ENCODE results near the gene ZEB2. TPM values are rescaled to one million over a fixed set of nuclear protein-coding genes. Genes with fewer than 3 reads are reported as not detected.

Gene ZEB2
- total RNA-seq, 1 donor from 2014 or later, result 106 TPM

DNA sequence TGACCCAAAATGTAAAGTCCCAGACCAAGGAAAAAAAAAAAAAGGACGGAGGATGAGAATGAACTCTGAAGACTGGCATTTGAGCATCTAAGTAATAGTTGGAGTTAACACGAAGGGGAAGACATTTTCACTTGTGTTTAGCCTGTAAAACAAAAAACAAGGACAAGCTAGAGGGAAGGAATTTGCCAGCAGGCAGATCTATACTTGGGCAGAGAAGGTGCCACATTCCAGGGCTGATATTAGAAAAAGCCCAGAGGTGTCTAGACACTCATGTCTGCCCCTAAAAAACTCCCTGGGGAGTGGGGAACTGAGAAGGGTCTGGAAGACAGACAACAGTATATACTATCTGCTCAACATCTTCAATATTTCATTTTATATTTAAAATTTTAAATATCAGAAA lies 171.1 kb downstream of the ZEB2 start:
- Histone ChIP-seq H3K9ac (no peak overlapping the region), H3K27ac (peak overlapping the region; percentile 18), H3K36me3 (no peaks in the 10 kb centered on the region), H3K4me2 (no peak overlapping the region), H3K4me1 (peaks cover 33% of the 10 kb centered on the region), H2AFZ (replicated peaks) (peak overlapping the region; percentile 30), H4K20me1 (ENCODE audit: low read depth) (no peaks in the 10 kb centered on the region), H3F3A (ENCODE audit: low read depth) (peaks cover 20% of the 10 kb centered on the region), H3K4me3 (no peak overlapping the region), H3K27me3 (no peaks in the 10 kb centered on the region), H3K9me3 (ENCODE audit: low read depth) (no peaks in the 10 kb centered on the region), H3K79me2 (ENCODE audit: low read depth) (no peaks in the 10 kb centered on the region)
- TF ChIP-seq EZH2phosphoT487 (IDR thresholded peaks at IDR 0.05), result no peak
- Mint-ChIP-seq H3K27ac (no peak overlapping the region), H3K4me3 (no peak overlapping the region), H3K27me3 (ENCODE audit: insufficient read depth, low read depth) (no peaks in the 10 kb centered on the region), H3K4me1 (peaks cover 42% of the 10 kb centered on the region), H3K36me3 (no peaks in the 10 kb centered on the region), H3K9me3 (peaks cover 6% of the 10 kb centered on the region)
- no peak for DNase-seq (ENCODE audit: low spot score)

DNA sequence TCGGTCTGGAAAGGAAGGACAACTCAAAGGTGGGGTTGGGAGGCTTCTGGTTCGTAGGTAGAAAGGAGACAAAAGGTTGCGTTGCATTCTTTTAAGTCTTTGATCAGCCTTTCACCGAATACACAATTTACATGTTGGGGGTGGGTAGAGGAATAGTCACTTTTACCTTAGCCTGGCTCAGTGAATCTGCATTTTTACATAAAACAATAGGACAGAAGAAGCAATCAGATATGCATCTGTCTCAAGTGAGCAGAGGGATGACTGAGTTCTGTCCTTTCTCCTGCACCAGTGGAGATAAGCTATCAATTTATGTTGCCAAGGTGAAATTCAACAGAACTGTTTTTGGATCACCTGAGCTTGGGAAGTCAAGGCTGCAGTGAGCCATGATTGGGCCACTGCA lies 173.7 kb downstream of the ZEB2 start:
- peaks cover 6% of the 10 kb centered on the region for H3K9me3 Mint-ChIP-seq
- no peak overlapping the region for H3K9ac ChIP-seq
- no peaks in the 10 kb centered on the region for H3K27me3 ChIP-seq
- peak overlapping the region; percentile 54 for H3K27ac Mint-ChIP-seq
- no peak overlapping the region for H3K4me3 Mint-ChIP-seq
- DNase-seq (ENCODE audit: low spot score), result no peak
- peaks cover 20% of the 10 kb centered on the region for H3F3A ChIP-seq (ENCODE audit: low read depth)
- H3K36me3 ChIP-seq, result no peaks in the 10 kb centered on the region
- H3K4me1 ChIP-seq, result peaks cover 30% of the 10 kb centered on the region
- no peaks in the 10 kb centered on the region for H3K9me3 ChIP-seq (ENCODE audit: low read depth)
- TF ChIP-seq EZH2phosphoT487 (IDR thresholded peaks at IDR 0.05), result no peak
- TF ChIP-seq, protein P1, sequence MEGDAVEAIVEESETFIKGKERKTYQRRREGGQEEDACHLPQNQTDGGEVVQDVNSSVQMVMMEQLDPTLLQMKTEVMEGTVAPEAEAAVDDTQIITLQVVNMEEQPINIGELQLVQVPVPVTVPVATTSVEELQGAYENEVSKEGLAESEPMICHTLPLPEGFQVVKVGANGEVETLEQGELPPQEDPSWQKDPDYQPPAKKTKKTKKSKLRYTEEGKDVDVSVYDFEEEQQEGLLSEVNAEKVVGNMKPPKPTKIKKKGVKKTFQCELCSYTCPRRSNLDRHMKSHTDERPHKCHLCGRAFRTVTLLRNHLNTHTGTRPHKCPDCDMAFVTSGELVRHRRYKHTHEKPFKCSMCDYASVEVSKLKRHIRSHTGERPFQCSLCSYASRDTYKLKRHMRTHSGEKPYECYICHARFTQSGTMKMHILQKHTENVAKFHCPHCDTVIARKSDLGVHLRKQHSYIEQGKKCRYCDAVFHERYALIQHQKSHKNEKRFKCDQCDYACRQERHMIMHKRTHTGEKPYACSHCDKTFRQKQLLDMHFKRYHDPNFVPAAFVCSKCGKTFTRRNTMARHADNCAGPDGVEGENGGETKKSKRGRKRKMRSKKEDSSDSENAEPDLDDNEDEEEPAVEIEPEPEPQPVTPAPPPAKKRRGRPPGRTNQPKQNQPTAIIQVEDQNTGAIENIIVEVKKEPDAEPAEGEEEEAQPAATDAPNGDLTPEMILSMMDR (IDR thresholded peaks at IDR 0.05), result no peak
- no peak for TF ChIP-seq EZH2 (IDR thresholded peaks at IDR 0.05)
- H3K36me3 Mint-ChIP-seq, result no peaks in the 10 kb centered on the region
- no peaks in the 10 kb centered on the region for H4K20me1 ChIP-seq (ENCODE audit: low read depth)
- H3K27me3 Mint-ChIP-seq (ENCODE audit: insufficient read depth, low read depth), result no peaks in the 10 kb centered on the region
- peaks cover 21% of the 10 kb centered on the region for H3K4me1 Mint-ChIP-seq
- H3K4me2 ChIP-seq, result no peak overlapping the region
- no peak overlapping the region for H3K4me3 ChIP-seq
- no peaks in the 10 kb centered on the region for H3K79me2 ChIP-seq (ENCODE audit: low read depth)
- no peak overlapping the region for H3K27ac ChIP-seq
- H2AFZ ChIP-seq (replicated peaks), result no peak overlapping the region

DNA sequence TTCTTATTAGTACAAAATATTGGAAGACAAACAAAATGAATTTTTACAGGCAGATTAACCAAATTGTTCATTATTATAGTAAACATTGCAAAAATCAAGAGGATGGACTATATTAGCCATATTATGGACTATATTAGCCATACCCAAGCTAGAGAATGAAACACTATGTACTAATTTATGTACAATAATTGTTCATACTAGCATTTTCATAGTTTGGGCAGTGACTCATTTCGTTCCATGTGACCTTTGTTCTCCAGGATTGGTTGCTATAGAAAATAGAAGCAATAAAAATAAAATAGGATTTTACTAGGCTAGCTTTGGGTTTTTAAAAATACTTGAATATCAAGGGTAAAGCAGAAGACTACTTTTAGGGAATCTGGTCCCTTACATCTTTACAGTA lies 176.8 kb downstream of the ZEB2 start:
- Histone ChIP-seq H3K4me3 (no peak overlapping the region), H3K36me3 (no peaks in the 10 kb centered on the region)

DNA sequence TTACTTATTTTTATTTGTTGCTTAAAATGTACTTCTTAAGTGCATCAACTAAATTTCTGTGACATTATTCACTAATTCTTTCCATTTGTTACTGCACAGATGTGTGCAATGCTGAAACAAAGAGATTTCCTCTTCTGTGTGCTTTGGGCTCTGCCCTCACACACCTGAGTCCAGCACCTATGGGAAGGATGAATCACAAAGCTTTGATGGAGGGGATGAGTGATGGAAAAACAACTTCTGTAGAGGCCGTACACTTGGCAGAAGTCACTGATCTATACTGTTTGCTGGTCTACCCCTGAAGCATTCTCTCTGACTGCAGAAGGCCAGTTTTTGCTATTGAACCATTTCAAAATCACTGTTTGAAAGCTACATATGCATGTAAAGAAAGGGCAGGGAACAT lies 178.4 kb downstream of the ZEB2 start:
- no peak overlapping the region for H3K4me3 Mint-ChIP-seq

More for the DNA sequence above, 176.8 kb downstream of the ZEB2 start:
- H3K27ac Mint-ChIP-seq, result no peak overlapping the region
- Histone ChIP-seq H3F3A (ENCODE audit: low read depth) (no peaks in the 10 kb centered on the region), H2AFZ (replicated peaks) (no peak overlapping the region), H3K4me2 (no peak overlapping the region), H3K27me3 (no peaks in the 10 kb centered on the region), H3K9ac (no peak overlapping the region), H3K27ac (no peak overlapping the region), H4K20me1 (ENCODE audit: low read depth) (no peaks in the 10 kb centered on the region), H3K79me2 (ENCODE audit: low read depth) (no peaks in the 10 kb centered on the region), H3K9me3 (ENCODE audit: low read depth) (no peaks in the 10 kb centered on the region), H3K4me1 (peaks cover 4% of the 10 kb centered on the region)
- H3K27me3 Mint-ChIP-seq (ENCODE audit: insufficient read depth, low read depth), result no peaks in the 10 kb centered on the region
- no peaks in the 10 kb centered on the region for H3K4me1 Mint-ChIP-seq
- no peaks in the 10 kb centered on the region for H3K36me3 Mint-ChIP-seq
- TF ChIP-seq EZH2 (IDR thresholded peaks at IDR 0.05) (no peak), EZH2phosphoT487 (IDR thresholded peaks at IDR 0.05) (no peak)
- peaks cover 6% of the 10 kb centered on the region for H3K9me3 Mint-ChIP-seq
- DNase-seq (ENCODE audit: low spot score), result no peak
- no peak overlapping the region for H3K4me3 Mint-ChIP-seq

More for the DNA sequence above, 178.4 kb downstream of the ZEB2 start:
- Histone ChIP-seq H3K79me2 (ENCODE audit: low read depth) (no peaks in the 10 kb centered on the region), H2AFZ (replicated peaks) (no peak overlapping the region), H3K9me3 (ENCODE audit: low read depth) (no peaks in the 10 kb centered on the region), H3K4me3 (no peak overlapping the region), H3K9ac (no peak overlapping the region), H3K27me3 (no peaks in the 10 kb centered on the region), H3K4me2 (no peak overlapping the region), H3F3A (ENCODE audit: low read depth) (no peaks in the 10 kb centered on the region), H3K27ac (no peak overlapping the region), H4K20me1 (ENCODE audit: low read depth) (no peaks in the 10 kb centered on the region), H3K36me3 (no peaks in the 10 kb centered on the region), H3K4me1 (no peaks in the 10 kb centered on the region)
- TF ChIP-seq EZH2 (IDR thresholded peaks at IDR 0.05), result no peak
- TF ChIP-seq, protein P1 (IDR thresholded peaks at IDR 0.05), result no peak
- no peak for TF ChIP-seq EZH2phosphoT487 (IDR thresholded peaks at IDR 0.05)
- DNase-seq (ENCODE audit: low spot score), result no peak
- H3K36me3 Mint-ChIP-seq, result no peaks in the 10 kb centered on the region
- H3K27ac Mint-ChIP-seq, result no peak overlapping the region
- H3K4me1 Mint-ChIP-seq, result no peaks in the 10 kb centered on the region
- peaks cover 7% of the 10 kb centered on the region for H3K9me3 Mint-ChIP-seq
- no peaks in the 10 kb centered on the region for H3K27me3 Mint-ChIP-seq (ENCODE audit: insufficient read depth, low read depth)
